NCI-H446 (cell line): ENCODE measurements around the gene CAMK2D.

Source experiments
- DNase-seq, 2 experiments: peaks; one replicate each; lab custom pipeline; 2025; lab: John Stamatoyannopoulos, UW

Gene CAMK2D

GRCh38 chr4:113637823-113638561 lies 123.5 kb downstream of the CAMK2D start:
- peak in 1 of 2 experiments; percentile 8 for DNase-seq

GRCh38 chr4:113637363-113637762 lies 124.2 kb downstream of the CAMK2D start:
- DNase-seq = no peak

DNA sequence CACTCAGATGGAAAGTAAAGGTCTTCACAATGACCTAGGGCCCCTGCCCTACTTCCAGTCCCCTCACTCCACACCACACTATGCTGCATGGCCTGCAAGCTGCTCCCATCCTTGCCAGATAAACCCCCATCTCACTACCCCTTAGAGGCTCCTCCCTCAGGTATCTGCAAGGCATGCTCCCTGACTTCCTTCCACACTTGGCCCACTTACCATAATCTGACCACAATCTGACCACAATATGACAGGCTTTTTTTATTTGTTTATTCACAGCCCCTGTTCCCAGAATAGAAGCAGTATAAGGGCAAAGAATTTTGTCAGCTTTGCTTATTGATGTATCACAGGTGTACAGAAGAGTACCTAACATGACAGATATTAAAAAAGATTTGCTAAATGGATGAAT lies 124.7 kb downstream of the CAMK2D start:
- no peak for DNase-seq

DNA sequence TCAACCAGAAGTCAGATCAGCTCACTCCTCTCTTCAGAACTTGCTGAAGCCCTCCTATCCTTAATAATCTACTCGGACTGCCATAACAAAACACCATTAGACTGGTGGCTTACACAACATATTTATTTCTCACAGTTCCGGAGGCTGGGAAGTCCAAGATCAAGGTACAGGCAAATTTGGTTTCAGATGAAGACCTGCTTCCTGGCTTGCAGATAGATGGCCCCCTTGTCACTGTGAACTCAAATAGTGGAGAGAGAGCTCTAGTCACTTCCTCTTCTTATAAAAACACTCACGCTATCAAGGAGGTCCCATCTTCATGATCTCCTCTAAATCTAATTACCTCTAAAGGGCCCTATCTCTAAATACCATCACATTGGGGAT lies 125.1 kb downstream of the CAMK2D start:
- DNase-seq = no peak

DNA sequence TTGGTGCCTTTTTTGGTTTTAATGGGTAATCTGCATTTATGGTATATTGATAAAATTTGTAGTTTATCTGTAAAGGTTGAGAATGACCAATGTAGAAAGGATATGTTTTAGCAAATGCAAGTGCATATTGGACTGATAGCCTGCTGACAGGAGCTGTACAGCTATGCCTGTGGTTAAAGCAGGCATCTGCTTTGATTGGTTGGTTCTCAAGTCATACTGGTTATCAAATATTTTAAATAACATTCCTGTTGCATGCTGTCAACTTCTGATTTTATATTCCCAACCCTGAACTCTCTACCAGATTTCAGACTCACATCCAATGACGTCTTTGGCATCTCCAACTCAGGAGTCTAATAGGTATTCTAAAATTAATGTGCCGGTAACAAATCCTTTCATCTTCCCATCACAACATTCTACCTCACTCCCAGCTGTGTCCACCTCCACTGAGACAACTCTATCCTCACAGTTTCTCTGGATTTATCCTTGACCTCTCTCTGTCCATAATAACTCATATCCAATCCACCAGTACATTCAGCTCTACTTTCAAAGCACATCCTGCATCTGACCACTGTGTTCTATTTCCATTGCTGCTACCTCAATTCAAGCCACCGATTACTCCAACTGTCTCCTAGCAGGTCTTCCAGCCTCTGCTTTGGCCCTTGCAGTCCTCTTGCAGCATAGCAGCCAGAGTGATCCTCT lies 125.7 kb downstream of the CAMK2D start:
- DNase-seq = no peak

DNA sequence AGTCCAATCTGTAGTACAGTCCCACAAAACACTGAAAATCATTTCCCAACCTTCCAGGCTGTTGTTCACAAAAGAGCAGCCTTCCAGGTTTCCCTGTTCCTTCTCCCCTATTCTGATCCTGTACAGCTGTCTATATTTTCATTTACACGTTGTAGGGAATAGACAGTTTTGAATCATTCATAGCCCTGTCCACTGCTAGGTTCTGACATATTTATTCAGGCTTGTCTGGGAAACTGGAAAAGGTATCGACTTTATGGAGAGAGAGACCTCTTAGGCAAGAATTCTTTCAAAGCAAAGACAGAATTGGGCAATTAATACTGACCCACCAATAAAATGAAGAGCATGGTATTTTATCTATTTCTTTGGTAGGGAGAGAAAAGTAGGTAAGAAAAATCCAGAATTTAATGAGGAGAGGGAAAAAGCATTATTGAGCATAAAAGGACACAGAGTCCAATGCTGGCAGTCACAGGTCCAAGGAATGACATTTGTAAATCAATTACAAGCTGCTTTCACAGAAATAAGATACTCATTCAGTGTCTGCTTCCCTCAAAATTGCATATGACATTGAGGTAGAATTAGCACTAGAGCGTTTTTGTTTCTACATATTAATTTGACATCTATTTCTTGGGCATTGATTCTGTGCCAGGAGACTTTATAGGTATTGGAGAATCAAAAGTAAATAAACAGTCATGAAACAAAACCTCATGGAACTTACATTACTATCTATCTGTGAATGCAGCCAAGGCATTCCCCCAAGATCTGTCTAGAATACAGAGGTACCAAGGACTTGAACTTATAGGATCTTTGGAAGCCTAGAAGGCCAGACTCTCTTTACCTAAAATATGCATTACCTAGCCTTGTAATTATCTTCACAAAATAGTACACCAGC lies 127.2 kb downstream of the CAMK2D start:
- DNase-seq = no peak

DNA sequence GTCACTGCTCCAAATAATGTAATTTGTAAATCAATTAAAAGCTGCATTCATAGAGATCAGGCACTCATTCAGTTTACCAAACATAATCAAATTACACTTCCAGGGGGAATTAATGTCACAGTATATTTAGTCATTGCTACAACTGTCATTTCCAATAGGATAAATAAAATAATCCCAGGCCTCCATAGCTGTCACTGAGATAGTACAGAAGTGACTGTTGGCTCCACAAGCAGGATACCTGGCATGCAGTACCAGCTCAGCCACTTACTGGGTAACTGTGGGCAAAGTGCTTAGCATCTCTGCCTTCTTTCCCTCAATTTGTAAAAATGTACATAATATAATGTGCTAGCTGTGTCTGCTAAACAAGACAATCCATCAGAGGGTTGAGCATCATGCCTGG lies 128.1 kb downstream of the CAMK2D start:
- no peak for DNase-seq

- DNase-seq = no peak
Measured at GRCh38 chr4:113628711-113629110, 132.8 kb downstream of the CAMK2D start.

DNA sequence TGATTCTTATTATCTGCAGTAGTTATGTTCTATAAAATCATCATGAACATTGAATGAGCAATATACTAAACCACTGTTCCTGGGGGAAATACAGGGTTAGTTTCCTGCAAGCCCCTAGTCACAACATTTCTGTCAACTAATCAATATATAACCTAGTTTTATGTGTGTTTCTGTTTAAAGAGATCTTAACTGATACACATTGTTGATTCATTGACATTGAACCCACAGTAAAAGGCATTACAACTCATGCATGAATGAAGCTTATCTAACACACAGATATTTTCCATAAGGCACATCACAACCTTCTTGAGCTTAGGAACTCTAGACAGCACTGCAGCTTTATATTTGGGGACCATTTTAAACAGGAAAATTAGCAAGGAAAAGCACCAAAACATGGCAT lies 134.2 kb downstream of the CAMK2D start:
- DNase-seq = no peak

GRCh38 chr4:113625902-113626301 lies 135.6 kb downstream of the CAMK2D start:
- DNase-seq = no peak

GRCh38 chr4:113623274-113623894 lies 138.2 kb downstream of the CAMK2D start:
- DNase-seq = no peak

- DNase-seq = no peak
Measured at GRCh38 chr4:113621633-113622032, 139.9 kb downstream of the CAMK2D start.

GRCh38 chr4:113620032-113620431 lies 141.5 kb downstream of the CAMK2D start:
- DNase-seq = no peak

DNA sequence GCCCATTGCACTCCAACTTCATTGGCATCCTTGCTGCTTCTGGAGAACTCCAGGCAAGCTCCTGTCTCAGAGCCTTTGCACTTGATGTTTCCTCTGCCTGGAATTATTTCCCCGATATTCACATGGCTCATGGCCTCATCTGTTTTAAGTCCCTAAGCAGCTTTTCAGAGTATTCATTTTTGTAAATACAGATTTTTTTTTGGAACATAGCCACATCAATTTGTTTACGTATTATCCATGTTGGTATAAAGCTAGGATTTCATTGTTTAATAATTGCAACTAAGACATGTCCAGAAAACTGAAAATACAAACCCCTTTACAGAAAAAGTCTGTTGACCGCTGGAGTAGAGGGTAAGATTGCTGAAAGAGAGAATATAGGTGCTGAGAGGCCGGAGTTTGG lies 142.0 kb downstream of the CAMK2D start:
- DNase-seq = no peak

DNA sequence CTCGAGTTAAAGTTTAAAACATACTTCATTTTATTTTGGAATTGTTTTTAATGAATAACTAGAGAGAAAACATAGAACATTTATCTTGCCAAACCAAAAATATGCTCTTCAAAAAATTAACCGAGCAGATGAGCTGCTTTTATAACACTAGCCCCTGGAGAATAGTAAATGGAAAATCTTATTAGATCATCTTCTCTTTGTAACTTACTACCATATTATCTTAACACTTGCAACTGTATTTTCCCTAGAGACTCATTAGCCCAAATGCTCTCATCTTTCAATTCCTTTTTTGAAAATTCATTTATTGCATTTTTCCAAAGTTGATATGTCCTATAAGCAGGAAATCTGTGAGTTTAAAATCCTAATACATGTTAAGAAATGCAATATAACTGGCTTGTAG lies 143.3 kb downstream of the CAMK2D start:
- DNase-seq = no peak

DNA sequence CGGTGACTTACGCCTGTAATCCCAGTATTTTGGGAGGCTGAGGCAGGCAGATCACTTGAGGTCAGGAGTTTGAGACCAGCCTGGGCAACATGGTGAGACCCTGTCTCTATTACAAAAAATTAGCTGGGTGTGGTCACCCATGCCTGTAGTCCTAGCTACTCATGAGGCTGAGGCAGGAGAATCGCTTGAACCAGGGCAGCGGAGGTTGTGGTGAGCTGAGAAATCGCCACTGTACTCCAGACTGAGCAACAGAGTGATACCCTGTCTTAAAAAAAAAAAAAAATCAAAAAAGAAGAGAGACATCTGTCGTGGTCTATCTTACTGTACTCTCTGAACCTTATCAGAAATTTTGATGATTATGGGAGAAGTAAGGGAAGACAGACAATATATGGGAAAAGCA lies 144.3 kb downstream of the CAMK2D start:
- DNase-seq = no peak

- DNase-seq = no peak
Measured at GRCh38 chr4:113616443-113616842, 145.1 kb downstream of the CAMK2D start.

GRCh38 chr4:113614414-113614813 lies 147.1 kb downstream of the CAMK2D start:
- no peak for DNase-seq

GRCh38 chr4:113613503-113613902 lies 148.0 kb downstream of the CAMK2D start:
- no peak for DNase-seq

GRCh38 chr4:113610537-113610936 lies 151.0 kb downstream of the CAMK2D start:
- no peak for DNase-seq

DNA sequence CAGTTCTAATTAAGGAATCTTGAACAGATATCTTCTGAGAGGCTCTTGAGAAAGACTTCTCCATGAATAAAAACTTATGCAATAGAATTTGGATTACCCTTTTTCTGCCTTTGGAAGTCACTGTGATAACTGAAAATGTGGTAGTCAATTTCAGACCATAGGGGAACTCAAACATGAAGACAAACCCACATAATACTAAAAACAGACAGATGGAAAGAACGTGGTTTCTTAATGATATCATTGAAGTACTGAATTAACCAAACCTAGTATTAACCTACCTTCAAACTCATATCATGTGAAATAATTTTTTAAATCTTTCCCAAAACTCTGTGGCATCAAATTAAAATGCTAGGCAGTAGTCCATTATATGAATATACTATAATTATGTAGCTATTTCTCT lies 153.5 kb downstream of the CAMK2D start:
- no peak for DNase-seq

DNA sequence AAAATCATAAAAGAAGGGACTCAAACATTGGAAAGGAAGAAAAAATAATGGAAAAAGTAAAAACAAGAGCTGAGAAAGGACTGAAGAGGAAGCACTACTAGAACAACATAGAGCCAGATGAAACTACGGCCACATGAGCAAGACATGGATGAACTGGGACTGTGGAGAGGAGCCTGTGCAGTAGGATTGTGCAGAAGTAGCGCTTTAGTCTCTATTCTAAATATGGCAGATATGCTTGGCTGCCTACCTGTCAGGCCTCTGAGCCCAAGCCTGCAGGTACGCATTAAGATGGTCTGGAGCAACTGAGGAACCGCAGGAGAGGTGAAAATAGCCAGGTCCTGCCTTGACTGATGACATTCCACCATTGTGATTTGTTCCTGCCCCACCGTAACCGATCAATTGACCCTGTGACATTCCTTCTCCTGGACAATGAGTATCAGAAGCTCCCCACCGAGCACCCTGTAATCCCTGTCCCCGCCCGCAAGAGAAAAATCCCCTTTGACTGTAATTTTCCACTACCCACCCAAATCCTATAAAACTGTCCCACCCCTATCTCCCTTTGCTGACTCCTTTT lies 154.3 kb downstream of the CAMK2D start:
- no peak for DNase-seq
